Measurements from ENCODE around the gene CAP1. TPM values are rescaled to one million over a fixed set of nuclear protein-coding genes. Genes with fewer than 3 reads are reported as not detected.
A peak's percentile ranks its signal among the peaks of the same experiment; 100 is the strongest.

The CAP1 gene
- total and polyA plus RNA-seq, 9 of the 15 experiments (the other 6 are each of a cell fraction or from before 2014, with no cell fraction given): 230 to 658 (median 281) TPM

DNA sequence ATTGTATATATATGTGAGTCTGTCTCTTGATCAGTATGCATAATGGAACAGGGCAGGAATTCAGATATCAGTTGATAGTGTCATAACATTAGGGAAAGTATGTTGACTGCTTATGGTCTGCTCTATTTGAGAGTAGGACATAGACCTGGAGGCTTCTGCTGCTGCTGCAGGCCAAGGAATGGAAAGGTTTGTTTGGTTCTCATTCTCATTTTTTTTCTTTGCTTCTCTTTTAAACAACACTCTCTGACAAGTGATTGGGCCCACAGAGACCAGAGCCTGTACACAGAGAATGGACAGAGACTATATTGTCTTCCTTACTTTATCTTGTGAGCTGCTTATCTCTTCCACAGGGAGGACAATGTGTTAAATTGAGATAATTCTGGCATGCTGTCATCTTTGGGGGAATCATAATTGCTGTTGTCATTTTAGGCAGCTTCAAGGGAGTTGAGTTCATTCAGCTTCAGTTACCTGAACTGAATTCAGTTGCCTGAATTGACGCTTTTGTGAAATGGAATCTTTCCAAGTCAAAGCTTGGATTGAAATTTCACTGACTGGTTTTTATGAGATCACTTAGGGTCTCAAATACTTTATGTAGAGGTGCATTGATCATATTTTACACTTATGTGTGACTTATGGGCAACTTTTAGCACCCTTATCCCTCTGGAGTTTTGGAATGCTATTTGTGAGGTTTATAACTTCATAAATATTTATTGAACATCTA, 16.9 kb downstream of the CAP1 start (continued):
- TF ChIP-seq NONO (IDR thresholded peaks at IDR 0.05; ENCODE audit: low read depth in 2 of 2, low read length in 1 of 2) (peak in 1 of 2 experiments; percentile 71; a peak in 1 of 4 replicates), ZNF764 (CRISPR knock-in tag; IDR thresholded peaks at IDR 0.05; ENCODE audit: low read depth) (0 out of 2 replicates have a peak, but pooled peaks have one; percentile 11), HDAC2 (IDR thresholded peaks at IDR 0.05) (peak; percentile 98), TCF7 (IDR thresholded peaks at IDR 0.05; ENCODE audit: borderline replicate concordance) (no peak), ZNF121 (CRISPR knock-in tag; conservative IDR thresholded peaks at IDR 0.05) (no peak), NR0B1 (IDR thresholded peaks at IDR 0.05; ENCODE audit: partially characterized antibody) (no peak), MYC (IDR thresholded peaks at IDR 0.05; ENCODE audit: low read depth, low read length) (peak; percentile 81), MYC (CRISPR knock-in tag; IDR thresholded peaks at IDR 0.05; ENCODE audit: borderline replicate concordance, low read depth) (no peak), PKNOX1 (IDR thresholded peaks at IDR 0.05) (peak; percentile 88), HDAC6 (IDR thresholded peaks at IDR 0.05; ENCODE audit: low read depth, low read length) (no peak), PYGO2 (tag; IDR thresholded peaks at IDR 0.05) (peak; percentile 67), RUNX1 (IDR thresholded peaks at IDR 0.05; ENCODE audit: low read depth) (peak; percentile 88), ZNF717 (CRISPR knock-in tag; IDR thresholded peaks at IDR 0.05) (no peak), SNIP1 (IDR thresholded peaks at IDR 0.05; ENCODE audit: low read depth) (peak; percentile 15; the same call in 1 of the 2 replicates), POLR3A (IDR thresholded peaks at IDR 0.05; ENCODE audit: borderline replicate concordance, extremely low read depth, insufficient read depth, insufficient read length) (no peak), ZNF766 (CRISPR knock-in tag; conservative IDR thresholded peaks at IDR 0.05) (peak; percentile 79), NCOA6 (IDR thresholded peaks at IDR 0.05) (peak; percentile 42; the same call in 1 of the 2 replicates), ZBTB17 (CRISPR knock-in tag; IDR thresholded peaks at IDR 0.05) (peak; percentile 62), ZNF655 (CRISPR knock-in tag; IDR thresholded peaks at IDR 0.05) (no peak), E2F3 (CRISPR knock-in tag; IDR thresholded peaks at IDR 0.05) (no peak)
- TF ChIP-seq, protein P1, sequence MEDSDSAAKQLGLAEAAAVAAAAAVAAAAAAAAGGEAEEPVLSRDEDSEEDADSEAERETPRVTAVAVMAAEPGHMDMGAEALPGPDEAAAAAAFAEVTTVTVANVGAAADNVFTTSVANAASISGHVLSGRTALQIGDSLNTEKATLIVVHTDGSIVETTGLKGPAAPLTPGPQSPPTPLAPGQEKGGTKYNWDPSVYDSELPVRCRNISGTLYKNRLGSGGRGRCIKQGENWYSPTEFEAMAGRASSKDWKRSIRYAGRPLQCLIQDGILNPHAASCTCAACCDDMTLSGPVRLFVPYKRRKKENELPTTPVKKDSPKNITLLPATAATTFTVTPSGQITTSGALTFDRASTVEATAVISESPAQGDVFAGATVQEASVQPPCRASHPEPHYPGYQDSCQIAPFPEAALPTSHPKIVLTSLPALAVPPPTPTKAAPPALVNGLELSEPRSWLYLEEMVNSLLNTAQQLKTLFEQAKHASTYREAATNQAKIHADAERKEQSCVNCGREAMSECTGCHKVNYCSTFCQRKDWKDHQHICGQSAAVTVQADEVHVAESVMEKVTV (CRISPR knock-in tag; IDR thresholded peaks at IDR 0.05): peak; percentile 11; the same call in 1 of the 2 replicates
